Muscle of back (tissue), 11 donors: ENCODE data around the gene SPAG16. TPM values are rescaled to one million over a fixed set of nuclear protein-coding genes. Genes with fewer than 3 reads are reported as not detected.
A peak's percentile ranks its signal among the peaks of the same experiment; 100 is the strongest.

Source experiments
- DNase-seq, 3 donors: peaks; one replicate each; pipeline versions ENCODE4 v3.0.0 to v3.0.0-alpha.2; 2013
- polyA plus RNA-seq, 10 donors: library from polyadenylated mRNA; unstranded; fragments of 120-200 nt; gene quantifications; one replicate each; pipeline ENCODE4 v1.2.1, GENCODE V29; 2013; ENCODE audit not compliant: insufficient read length in 10 of 10

SPAG16 gene
- polyA plus RNA-seq, 10 donors = 17.4 to 24.3 (median 20.1) TPM

GRCh38 chr2:214066862-214067261, 782.6 kb downstream of the SPAG16 start:
- no peak for DNase-seq

DNA sequence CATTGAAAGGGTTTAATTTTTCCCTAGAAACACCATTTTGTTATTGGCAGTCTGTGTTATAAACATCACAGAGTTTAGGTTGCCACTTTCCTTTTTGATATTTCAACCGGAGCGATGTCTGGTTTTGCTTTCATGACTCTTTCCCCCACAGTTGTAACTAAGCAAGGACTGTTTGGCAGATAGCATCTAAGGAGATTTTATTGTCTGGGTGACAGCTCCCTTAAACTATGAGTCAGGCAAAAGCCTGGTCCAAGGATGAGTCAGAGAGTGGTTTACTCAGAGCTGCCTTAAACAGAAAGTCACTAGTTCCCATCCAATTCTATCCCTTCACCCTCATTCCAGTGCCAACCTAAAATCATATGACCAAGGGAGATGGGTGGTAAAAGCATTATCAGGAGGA, 785.0 kb downstream of the SPAG16 start:
- DNase-seq = peak; percentile 28 to 84 (median 54)

- peak in 1 of 3 donors; percentile 38 for DNase-seq
These were observed 791.2 kb downstream of the SPAG16 start for GRCh38 chr2:214075456-214075855.

GRCh38 chr2:214076527-214076926, 792.3 kb downstream of the SPAG16 start:
- no peak for DNase-seq

DNA sequence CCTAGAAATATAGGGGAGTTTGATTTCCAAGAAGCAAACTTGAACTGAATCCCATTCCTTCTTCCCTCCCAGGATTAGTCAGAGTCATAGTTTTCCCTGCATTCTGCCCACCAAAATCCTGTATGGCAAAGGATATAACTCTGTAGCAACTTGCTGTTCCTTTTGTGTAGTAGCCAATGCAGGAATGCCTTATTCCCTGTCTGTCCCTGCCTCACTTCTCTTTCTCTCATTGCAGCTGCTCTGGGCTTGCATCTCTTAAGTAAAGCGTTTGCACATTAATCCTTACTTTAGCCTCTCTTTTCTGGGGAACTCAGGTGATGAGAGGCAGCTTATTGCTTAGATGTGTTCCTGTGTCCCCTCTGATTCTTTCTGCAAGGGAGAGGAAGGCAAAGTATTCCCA, 793.5 kb downstream of the SPAG16 start:
- no peak for DNase-seq

GRCh38 chr2:214079032-214079431, 794.8 kb downstream of the SPAG16 start:
- no peak for DNase-seq

- DNase-seq = no peak
These were observed 804.3 kb downstream of the SPAG16 start for GRCh38 chr2:214088536-214088935.

GRCh38 chr2:214096208-214096715, 812.0 kb downstream of the SPAG16 start:
- DNase-seq = no peak

- no peak for DNase-seq
These were observed 814.5 kb downstream of the SPAG16 start for GRCh38 chr2:214098811-214099210.

DNA sequence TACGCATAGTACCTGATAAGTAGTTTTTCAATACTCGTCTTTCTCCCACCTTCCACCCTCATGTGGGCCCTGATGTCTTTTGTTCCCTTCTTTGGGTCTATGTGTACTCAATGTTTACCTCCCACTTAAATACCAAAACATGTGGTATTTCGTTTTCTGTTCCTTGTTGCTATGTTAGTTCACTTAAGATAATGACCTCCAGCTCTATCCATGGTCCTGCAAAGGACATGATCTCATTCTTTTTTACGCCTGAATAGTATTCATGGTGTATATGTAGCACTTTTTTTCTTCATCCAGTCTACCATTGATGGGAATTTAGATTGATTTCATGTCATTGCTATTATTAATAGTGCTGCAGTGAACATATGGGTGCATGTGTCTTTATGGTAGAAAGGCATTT, 816.2 kb downstream of the SPAG16 start:
- DNase-seq = no peak

- peak in 1 of 3 donors; percentile 2 for DNase-seq
These were observed 819.2 kb downstream of the SPAG16 start for GRCh38 chr2:214103276-214104001.

DNA sequence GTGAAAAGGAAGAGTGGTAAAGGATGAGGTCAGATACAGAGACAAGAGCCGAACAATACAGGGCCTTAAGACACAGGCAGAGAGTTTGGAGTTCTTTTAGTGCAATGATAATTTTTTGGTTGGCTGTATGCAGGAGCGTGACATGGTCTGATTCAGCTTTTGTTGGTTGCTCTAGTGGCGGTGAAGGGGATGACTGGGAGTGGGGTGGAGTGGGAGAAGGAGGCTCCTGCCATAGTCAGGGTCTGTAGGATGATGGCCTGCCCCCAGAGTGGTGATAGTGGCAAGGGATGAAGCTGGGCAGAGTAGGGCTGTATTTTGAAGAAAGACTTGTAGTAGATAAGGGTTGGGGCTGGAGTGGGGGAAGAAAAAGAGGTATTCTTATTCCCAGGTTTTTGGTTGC, 820.0 kb downstream of the SPAG16 start:
- no peak for DNase-seq

DNA sequence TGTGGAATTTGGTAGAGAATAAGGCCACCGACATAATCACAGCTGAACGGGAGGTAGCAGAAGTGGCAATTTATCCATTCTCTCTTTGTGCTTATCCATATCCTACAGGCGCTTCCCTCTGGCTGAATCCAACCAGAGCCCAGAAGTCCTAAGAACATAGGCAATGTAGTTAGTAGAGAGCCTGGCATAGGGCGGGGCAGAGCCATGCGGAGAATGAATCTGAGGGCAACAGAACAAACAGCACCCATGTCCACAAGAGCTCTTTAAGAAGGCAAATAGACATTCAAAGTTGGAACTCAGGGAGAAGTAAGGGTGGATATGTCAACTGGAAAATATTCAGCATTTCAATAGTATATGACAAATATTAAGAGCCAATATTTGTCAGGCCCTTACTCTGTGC, 820.7 kb downstream of the SPAG16 start:
- DNase-seq = no peak

- no peak for DNase-seq
These were observed 823.5 kb downstream of the SPAG16 start for GRCh38 chr2:214107726-214108125.

GRCh38 chr2:214108598-214108997, 824.3 kb downstream of the SPAG16 start:
- no peak for DNase-seq

DNA sequence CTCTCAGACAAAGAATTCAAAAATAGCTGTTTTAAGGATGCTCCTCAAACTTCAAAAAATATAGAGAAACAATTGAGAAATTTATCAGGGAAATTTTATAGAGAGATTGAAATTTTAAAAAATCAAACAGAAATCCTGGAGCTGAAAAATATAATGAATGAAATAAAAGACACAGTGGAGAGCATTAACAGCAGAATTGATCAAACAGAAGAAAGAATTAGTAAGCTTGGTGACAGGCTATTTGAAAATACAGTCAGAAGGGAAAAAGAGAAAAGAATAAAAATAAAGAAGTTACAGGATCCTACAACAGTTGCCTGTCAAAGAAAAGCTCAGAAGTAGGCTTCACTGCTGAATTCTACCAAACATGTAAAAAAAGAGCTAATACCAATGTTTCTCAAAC, 832.8 kb downstream of the SPAG16 start:
- DNase-seq = no peak

DNA sequence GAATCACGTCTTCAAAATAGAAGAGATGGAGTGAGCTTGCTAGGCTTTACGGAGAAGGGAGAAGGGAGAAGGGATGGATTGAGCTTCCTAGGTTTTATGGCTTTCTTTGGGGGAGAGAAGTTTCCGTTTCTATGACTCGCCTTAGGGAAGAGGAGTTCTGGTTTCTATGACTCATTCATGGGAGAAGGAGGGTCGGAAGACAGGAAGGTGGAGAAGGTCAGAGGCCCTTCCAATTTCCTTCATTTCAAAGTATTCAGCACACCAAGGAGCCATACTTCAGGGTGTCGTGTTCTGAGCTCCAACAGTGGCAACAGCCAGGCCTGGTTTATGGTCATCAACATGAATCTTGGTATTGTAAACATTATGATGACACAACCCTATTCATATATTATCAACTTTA, 841.9 kb downstream of the SPAG16 start:
- peak in 1 of 3 donors; percentile 13 for DNase-seq

GRCh38 chr2:214127170-214127569, 842.9 kb downstream of the SPAG16 start:
- DNase-seq = no peak

- peak in 1 of 3 donors; percentile 13 for DNase-seq
These were observed 843.3 kb downstream of the SPAG16 start for GRCh38 chr2:214127571-214127970.

- DNase-seq = no peak
These were observed 843.8 kb downstream of the SPAG16 start for GRCh38 chr2:214128040-214128439.

- DNase-seq = no peak
These were observed 845.9 kb downstream of the SPAG16 start for GRCh38 chr2:214130114-214130513.

DNA sequence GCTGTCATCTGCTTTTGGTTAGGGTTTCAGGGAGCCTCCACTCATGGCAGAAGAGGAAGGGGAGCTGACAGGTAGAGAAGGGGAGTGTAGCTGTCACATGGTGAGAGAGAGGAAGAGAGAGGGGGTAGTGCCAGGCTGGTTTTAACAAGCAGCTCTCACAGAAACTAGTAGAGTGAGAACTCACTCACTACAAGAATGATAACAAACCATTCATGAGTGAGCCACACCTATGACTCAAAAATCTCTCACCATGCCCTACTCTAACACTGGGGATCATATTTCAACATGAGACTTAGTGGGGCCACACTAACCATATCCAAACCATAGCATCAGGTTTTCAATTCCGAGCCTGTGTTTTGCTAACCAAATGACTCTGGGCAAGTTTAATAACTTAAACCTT, 851.7 kb downstream of the SPAG16 start:
- DNase-seq = no peak

GRCh38 chr2:214138779-214139178, 854.5 kb downstream of the SPAG16 start:
- no peak for DNase-seq
